DMS153 treated with DMSO at 0.1 percent for 48 hours (cell line): ENCODE data around the gene ATAD3B.
"Not testable (repeated sequence)": the region's sequence is repeated elsewhere in the genome, so short reads cannot be mapped to it uniquely, and the experiment has no call there.

ENCODE experiments used
- DNase-seq: peaks from one replicate; lab custom pipeline; 2025; ENCODE audit not compliant: unreplicated experiment; lab: John Stamatoyannopoulos, UW

The ATAD3B gene

DNA sequence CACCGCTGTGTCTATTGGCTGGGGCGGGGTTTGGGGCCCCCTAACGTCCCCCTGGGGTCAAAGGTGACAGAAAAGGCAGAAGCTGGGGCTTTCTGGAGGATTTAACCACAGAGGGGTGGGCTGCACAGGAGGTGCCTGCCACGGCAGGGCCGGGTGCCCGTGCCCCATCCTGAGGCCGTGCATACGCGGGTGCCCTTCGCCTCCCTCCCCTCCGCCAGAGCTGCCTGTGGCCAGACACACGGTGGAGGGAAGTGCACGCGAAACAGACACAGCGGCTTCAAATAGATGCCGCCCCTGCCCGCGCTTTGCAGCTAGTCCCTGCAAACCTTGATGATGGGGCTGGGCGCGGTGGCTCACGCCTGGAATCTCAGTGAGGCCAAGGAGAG is 37.9 kb downstream of the ATAD3B start:
- not testable (repeated sequence) for DNase-seq

- DNase-seq: peak; percentile 85
These were observed 39.5 kb downstream of the ATAD3B start for GRCh38 chr1:1510912-1511532.

DNA sequence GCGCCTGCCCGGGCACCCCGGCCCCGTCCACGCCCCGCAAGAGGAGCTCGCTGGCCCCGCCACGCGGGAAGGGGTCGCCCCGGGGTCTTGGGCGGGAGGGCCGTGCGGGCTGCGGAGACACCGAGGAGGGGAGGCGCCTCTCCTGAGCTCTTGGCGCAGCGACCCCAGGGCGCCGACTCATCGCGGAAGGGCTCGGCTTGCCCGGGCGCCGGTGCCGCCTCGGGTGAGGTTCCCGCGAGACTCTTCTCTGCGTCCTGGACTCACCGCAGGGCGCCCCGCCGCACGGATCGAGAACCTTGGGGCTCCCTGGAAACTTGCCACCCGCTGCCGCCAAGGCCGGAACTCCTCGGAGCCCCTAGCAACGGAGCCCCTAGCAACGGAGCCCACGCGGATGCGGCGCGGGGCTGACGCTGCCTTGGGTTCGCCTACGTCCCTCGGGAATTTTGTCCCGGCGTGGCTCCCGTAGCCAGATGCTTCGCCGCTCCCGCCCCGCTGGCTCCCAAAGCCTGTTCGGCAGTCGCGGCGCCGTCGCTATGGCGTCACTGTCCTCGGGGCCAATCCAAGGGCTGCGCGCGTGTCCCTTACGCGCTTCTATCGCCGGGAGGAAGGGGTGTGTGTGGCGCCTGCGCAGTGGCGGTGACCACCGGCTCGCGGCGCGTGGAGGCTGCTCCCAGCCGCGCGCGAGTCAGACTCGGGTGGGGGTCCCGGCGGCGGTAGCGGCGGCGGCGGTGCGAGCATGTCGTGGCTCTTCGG is 40.1 kb downstream of the ATAD3B start, which contains the start of gene ATAD3A:
Gene ATAD3A (plus strand): TSS at position 630 of the 753 bp plus-strand sequence. CDS start 107 bp downstream, at position 737.
- peak; percentile 99 for DNase-seq

DNA sequence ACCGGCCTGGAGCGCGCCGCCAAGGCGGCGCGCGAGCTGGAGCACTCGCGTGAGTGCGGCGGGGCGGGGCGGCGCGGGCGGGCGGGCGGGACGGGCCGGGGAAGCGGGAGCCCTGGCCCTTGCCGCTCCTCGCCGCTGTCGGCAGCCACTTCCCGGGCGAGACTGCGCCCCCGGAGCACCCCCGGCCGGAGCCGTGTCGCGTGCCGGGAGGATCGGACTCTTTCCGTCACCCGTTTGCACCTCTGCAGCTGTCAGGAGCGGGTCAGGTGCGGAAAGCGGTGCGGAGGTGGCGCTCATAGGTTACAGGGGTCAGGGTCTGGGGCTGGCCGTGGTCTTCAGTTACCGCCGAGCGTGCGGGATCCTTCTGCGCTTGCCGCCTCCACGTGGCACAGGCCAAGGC is 40.9 kb downstream of the ATAD3B start:
- DNase-seq: not testable (repeated sequence)

- DNase-seq: not testable (repeated sequence)
These were observed 42.1 kb downstream of the ATAD3B start for GRCh38 chr1:1513675-1514074.

DNA sequence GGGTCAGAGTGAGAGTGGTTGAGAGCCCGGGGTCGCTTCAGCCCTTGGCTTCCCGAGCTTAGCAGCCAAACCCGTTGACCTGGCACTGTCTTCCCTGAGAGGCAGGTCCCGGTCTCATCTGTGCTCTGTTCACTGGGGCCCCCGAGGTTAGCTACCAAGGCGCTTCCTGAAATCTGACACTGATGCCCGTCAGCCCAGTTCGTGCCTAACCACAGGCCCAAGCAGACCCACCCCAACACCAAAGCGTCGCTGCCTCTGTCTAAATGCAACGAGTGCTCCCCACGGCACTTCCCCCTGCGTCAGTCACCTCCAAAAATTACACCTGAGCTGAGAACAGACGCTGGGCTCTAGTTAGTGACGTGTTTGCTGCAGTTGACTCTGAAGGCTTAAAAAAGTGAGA is 42.8 kb downstream of the ATAD3B start:
- DNase-seq: not testable (repeated sequence)

DNA sequence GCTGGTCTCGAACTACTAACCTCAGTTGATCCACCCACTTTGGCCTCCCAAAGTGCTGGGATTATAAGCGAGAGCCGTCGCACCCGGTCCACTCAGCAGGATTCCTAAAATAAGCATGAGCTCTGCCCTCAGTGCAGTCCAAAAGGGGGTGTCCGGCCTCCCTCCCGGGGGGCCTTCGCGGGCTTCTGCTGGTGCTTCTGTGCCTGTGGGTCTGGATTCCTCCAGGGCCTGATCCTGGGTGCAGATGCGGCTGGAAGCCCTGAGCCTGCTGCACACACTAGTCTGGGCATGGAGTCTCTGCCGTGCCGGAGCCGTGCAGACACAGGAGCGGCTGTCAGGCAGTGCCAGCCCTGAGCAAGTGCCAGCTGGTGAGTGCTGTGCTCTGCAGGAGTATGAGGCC is 45.4 kb downstream of the ATAD3B start:
- DNase-seq: not testable (repeated sequence)

GRCh38 chr1:1517973-1518620 is 46.5 kb downstream of the ATAD3B start:
- DNase-seq: no peak

DNA sequence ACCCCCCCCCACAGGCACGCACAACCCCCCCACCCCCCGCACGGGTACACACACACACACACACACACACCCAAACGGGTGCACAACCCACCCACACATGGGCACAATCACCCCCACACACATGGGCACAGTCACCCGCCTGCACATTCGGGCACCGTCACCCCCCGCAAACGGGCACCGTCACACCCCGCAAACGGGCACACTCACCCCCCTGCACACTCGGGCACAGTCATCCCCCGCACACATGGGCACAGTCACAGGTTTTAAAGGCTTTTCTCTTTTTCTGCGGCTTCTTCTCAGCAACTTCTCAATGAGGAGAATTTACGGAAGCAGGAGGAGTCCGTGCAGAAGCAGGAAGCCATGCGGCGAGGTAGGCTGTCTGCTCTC is 47.0 kb downstream of the ATAD3B start:
- not testable (repeated sequence) for DNase-seq

DNA sequence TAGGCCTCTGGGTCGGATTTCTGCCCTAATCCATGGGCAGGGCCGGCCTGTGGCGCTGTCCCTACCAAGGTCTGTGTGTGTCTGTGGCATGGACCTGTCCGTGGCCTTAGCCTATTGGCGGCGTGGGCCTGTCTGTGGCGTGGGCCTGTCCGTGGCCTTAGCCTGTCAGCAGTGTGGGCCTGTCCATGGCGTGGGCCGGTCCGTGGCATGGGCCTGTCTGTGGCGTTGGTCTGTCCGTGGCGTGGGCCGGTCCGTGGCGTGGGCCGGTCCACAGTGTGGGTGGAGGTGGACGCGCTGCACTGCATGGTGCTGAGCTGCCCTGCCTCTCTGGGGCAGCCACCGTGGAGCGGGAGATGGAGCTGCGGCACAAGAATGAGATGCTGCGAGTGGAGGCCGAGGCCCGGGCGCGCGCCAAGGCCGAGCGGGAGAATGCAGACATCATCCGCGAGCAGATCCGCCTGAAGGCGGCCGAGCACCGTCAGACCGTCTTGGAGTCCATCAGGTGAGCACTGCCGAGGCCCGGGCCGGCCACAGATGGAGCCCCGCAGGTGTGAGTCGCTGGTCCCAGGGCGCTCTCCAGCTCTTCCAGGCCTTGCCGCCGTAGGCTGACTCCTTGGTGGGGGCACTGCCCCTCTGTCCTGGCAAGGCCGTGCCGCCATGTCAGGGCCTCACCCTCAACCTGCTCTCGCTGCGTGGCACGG is 48.4 kb downstream of the ATAD3B start:
- not testable (repeated sequence) for DNase-seq

GRCh38 chr1:1521331-1521730 is 49.8 kb downstream of the ATAD3B start:
- no peak for DNase-seq

GRCh38 chr1:1522536-1522935 is 51.0 kb downstream of the ATAD3B start:
- not testable (repeated sequence) for DNase-seq

- DNase-seq: not testable (repeated sequence)
These were observed 51.7 kb downstream of the ATAD3B start for GRCh38 chr1:1523226-1523625.

DNA sequence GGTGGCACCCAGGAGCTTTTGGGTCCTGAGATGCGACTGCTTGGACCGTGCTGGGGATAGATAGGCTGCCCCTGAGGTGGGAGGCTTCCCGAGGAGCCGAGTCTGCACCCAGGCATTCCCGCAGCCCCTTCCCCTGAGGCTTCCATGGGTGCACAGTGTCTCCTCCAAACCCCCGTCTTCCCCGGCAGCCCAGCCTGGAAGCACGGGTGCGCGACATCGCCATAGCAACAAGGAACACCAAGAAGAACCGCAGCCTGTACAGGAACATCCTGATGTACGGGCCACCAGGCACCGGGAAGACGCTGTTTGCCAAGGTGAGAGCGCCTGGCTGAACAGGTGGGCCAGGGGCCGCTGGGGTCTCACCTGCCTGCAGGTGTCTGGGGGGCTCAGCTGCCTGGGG is 52.1 kb downstream of the ATAD3B start:
- not testable (repeated sequence) for DNase-seq

DNA sequence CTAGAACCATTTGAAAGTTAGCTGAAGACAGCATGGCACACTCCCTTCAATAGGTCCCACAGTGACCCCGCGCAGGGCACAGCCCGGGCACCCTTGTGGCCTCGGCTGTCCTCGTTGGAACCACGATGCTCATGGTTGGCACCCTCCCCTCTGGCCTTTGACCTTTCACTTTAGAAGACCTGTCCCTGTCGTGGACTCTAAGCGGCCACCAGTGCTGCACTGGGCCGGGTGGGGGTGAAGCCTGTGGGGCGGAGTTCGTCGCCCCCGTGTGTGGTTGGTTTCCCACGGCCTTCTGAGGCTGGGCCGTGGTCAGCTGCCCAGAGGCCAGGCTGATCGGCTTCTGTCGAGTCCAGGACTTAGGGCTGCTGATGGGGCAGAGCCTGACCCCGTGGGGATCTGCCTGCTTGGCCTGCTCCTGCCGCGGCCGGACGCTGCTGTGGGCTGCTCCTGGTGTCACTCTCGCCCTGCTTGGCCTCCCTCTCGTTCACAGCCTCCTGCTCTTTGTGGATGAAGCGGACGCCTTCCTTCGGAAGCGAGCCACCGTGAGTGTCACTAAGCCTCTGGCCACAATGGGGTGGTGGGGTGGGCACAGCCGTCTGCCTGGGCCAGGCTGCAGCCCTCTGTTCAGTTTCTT is 53.3 kb downstream of the ATAD3B start:
- DNase-seq: not testable (repeated sequence)

- DNase-seq: not testable (repeated sequence)
These were observed 54.9 kb downstream of the ATAD3B start for GRCh38 chr1:1526476-1526875.

DNA sequence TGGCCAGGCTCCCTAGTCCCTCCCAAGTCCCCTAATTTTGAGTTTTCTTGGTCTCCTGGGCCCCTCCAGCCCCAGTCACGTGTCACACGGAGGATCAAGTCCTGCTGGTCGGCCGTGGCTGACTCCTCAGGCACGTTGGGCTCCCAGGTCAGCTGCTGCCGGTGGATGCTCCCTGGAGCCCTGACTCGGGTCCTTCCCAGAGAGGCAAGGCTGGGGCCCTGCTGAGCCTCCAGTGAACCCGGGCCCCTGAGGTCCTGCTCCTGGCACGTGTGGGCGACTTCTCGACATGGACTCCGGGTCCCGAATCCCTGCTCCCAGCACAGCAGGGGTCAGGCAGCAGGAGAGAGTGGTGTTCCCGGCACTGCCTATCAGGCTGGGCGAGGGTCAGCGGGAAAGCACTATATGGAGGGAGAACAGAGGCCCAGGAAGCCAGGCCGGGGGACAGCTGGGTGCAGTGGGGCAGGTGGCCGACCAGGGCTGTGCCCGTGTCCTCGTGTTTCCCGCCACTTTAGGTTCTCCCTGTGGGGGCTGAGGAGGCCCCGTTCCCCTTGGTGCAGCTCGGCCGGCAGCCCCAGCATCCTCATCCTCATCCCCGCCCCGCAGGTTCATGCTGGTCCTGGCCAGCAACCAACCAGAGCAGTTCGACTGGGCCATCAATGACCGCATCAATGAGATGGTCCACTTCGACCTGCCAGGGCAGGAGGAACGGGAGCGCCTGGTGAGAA is 55.7 kb downstream of the ATAD3B start:
- DNase-seq: no peak

DNA sequence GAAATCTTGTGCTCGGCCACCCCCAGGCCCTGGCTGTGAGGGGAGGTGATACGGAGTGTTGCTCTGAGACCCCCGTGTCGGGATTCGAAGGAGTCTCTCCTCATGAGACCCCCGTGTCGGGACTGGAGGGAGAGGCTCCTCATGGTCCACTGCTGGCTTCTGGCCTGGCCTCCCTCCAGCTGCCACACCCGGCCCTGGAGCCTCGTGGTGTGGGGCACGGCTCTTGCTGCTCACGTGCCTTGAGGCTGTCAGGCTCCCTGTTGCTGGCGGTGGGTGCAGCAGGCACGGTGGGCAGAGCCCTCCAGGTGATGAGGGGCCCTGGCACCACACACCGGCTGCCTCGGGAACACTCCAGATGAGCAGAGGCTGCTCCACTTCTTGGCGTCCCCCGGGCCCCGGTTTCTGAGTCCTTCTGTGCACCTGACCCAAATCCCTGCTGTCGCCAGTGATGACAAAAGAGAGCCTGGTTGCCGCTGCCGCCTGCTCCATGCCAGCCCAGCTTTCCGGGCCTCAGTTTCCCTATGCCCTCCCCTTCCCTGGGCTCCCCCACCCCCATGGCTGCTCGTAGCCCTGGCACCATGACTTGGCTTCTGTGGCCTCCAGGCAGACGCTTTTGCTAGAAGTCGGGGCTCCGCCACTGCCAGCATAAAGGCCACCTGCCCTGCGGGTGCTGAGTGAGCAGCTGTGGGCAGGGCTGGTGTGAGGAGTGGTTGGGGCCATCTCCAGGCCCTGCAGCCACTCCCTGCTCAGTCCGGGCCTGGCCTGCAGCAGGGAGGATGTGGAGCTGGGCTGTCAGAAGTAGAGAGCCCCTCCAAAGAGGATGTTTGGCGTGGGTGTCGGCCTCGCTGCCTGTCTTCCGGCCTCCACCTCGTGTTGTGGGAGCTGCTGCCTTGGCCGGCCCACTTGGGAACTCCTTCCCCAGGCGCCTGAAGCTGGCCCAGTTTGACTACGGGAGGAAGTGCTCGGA is 57.0 kb downstream of the ATAD3B start:
- no peak for DNase-seq

- DNase-seq: no peak
These were observed 57.8 kb downstream of the ATAD3B start for GRCh38 chr1:1529321-1529720.
